T-helper 2 cell treated with Interferon-gamma antibody and Interleukin-4, amounts not matched to agents 100 ng/mL and 5 ng/mL, for 36 hours (primary cell): ENCODE data around the gene ALKBH6. TPM values are rescaled to one million over a fixed set of nuclear protein-coding genes. Genes with fewer than 3 reads are reported as not detected.

Source experiments
- intact Hi-C: fragments of 100-400 bp; cut with micrococcal nuclease; formaldehyde crosslinking; loops from one replicate; pipeline ENCODE4 v1.15.1; 2023
- total RNA-seq: library from RNA; stranded (reverse); gene quantifications from 2 replicates; pipeline ENCODE4 v1.2.3, GENCODE V29; 2022

ALKBH6 gene
- total RNA-seq, 1 donor from 2014 or later, result 39.2 TPM

- intact Hi-C loops, result no loop called here
Observed at GRCh38 chr19:35960432-35960972, 53.5 kb downstream of the ALKBH6 start.

- intact Hi-C loops, result no loop called here
Observed at GRCh38 chr19:35959968-35960320, 54.1 kb downstream of the ALKBH6 start.

Other genes starting within 250 kb of the ALKBH6 start
- gene ARHGAP33, start 238.6 kb downstream of the ALKBH6 start, total RNA-seq, result 67.1 and 72.6 TPM in 2 replicates
- not detected in 2 replicates for gene PRODH2, start 201.4 kb downstream of the ALKBH6 start, total RNA-seq
- not detected in 2 replicates for gene NPHS1, start 161.7 kb downstream of the ALKBH6 start, total RNA-seq
- 0.20 and 0.25 TPM in 2 replicates for gene KIRREL2, start 157.3 kb downstream of the ALKBH6 start, total RNA-seq
- 0.86 and 2.0 TPM in 2 replicates for gene APLP1, start 145.6 kb downstream of the ALKBH6 start, total RNA-seq
- 42.7 and 43.0 TPM in 2 replicates for gene NFKBID, start 113.7 kb downstream of the ALKBH6 start, total RNA-seq
- 93.1 and 96.2 TPM in 2 replicates for gene HCST, start 111.7 kb downstream of the ALKBH6 start, total RNA-seq
- 0.52 TPM in 1 of 2 replicates, not detected in the other for gene TYROBP, start 105.9 kb downstream of the ALKBH6 start, total RNA-seq
- gene LRFN3, start 77.8 kb downstream of the ALKBH6 start, total RNA-seq, result 9.7 and 11.4 TPM in 2 replicates
- 16.1 and 16.7 TPM in 2 replicates for gene SDHAF1, start 19.0 kb downstream of the ALKBH6 start, total RNA-seq
- 2.6 and 2.7 TPM in 2 replicates for gene SYNE4, start 5.4 kb downstream of the ALKBH6 start, total RNA-seq
- gene CLIP3, start 18.7 kb upstream of the ALKBH6 start, total RNA-seq, result 3.0 and 5.1 TPM in 2 replicates
- 4.1 and 4.4 TPM in 2 replicates for gene THAP8, start 40.1 kb upstream of the ALKBH6 start, total RNA-seq
- gene WDR62, start 40.7 kb upstream of the ALKBH6 start, total RNA-seq, result 32.6 and 32.8 TPM in 2 replicates
- not detected in 2 replicates for gene OVOL3, start 96.9 kb upstream of the ALKBH6 start, total RNA-seq
- 50.0 and 58.2 TPM in 2 replicates for gene POLR2I, start 100.7 kb upstream of the ALKBH6 start, total RNA-seq
- 184 and 185 TPM in 2 replicates for gene TBCB, start 101.3 kb upstream of the ALKBH6 start, total RNA-seq
- 500 TPM in 2 replicates for gene CAPNS1, start 125.9 kb upstream of the ALKBH6 start, total RNA-seq
- not detected in 2 replicates for gene COX7A1, start 138.2 kb upstream of the ALKBH6 start, total RNA-seq
- gene ZNF565, start 200.5 kb upstream of the ALKBH6 start, total RNA-seq, result 2.0 and 3.0 TPM in 2 replicates
- 53.9 and 59.3 TPM in 2 replicates for gene ZNF146, start 200.9 kb upstream of the ALKBH6 start, total RNA-seq